ENCODE data around the gene PLEKHG2.
"Not testable (repeated sequence)": the region's sequence is repeated elsewhere in the genome, so short reads cannot be mapped to it uniquely, and the experiment has no call there.

Gene PLEKHG2, protein sequence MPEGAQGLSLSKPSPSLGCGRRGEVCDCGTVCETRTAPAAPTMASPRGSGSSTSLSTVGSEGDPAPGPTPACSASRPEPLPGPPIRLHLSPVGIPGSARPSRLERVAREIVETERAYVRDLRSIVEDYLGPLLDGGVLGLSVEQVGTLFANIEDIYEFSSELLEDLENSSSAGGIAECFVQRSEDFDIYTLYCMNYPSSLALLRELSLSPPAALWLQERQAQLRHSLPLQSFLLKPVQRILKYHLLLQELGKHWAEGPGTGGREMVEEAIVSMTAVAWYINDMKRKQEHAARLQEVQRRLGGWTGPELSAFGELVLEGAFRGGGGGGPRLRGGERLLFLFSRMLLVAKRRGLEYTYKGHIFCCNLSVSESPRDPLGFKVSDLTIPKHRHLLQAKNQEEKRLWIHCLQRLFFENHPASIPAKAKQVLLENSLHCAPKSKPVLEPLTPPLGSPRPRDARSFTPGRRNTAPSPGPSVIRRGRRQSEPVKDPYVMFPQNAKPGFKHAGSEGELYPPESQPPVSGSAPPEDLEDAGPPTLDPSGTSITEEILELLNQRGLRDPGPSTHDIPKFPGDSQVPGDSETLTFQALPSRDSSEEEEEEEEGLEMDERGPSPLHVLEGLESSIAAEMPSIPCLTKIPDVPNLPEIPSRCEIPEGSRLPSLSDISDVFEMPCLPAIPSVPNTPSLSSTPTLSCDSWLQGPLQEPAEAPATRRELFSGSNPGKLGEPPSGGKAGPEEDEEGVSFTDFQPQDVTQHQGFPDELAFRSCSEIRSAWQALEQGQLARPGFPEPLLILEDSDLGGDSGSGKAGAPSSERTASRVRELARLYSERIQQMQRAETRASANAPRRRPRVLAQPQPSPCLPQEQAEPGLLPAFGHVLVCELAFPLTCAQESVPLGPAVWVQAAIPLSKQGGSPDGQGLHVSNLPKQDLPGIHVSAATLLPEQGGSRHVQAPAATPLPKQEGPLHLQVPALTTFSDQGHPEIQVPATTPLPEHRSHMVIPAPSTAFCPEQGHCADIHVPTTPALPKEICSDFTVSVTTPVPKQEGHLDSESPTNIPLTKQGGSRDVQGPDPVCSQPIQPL (N-terminal part only)

DNA sequence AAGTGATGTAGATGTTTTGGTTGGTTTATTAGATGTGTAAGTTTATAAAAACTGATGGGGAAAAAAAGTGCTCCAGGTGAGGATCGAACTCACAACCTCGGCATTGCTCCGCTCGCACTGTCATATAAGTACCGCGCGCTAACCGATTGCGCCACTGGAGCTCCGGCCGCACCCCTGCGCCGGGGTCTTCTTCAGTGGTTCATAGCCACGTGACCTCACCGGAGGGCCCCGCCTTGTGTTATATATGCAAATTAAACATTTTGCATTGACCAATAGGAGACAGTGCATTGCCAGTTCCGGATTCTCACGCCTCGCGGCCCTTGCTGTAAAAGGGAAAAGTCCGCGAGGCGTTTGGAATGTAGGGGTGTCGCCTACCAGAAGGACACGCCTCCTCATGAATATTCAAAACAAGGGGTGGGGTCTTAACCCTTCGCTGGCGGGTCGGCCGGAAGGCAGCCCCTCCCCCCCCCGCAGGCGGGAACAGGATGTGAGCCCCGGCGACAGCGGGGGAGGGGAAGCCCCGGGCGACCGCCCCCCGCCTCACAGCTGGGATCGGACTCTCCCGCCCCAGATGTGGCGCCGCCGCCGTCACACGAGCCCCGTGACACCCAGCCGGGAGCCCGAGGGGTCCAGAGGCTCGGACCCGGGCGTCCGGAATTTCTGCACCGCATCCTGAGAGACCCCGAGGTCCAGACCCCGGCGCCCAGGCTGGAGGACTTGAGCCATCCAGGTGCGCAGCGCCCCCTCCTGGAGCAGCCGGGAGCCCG, at the start of gene PLEKHG2:
Gene PLEKHG2 (plus strand): TSS at position 570 of the 767 bp plus-strand sequence. CDS start 1,418 bp downstream, outside the sequence.
- peak; percentile 97 for DNase-seq (ENCODE audit: low read depth)

- no peak for DNase-seq (ENCODE audit: low read depth)
Observed at GRCh38 chr19:39362682-39363657, 49.5 kb upstream of the PLEKHG2 start.

- DNase-seq (ENCODE audit: low read depth): no peak
Observed at GRCh38 chr19:39363901-39364457, 48.5 kb upstream of the PLEKHG2 start.

- DNase-seq (ENCODE audit: low read depth): no peak
Observed at GRCh38 chr19:39365531-39365930, 46.9 kb upstream of the PLEKHG2 start.

GRCh38 chr19:39369200-39369599, 43.3 kb upstream of the PLEKHG2 start:
- no peak for DNase-seq (ENCODE audit: low read depth)

- no peak for DNase-seq (ENCODE audit: low read depth)
Observed at GRCh38 chr19:39370735-39371134, 41.7 kb upstream of the PLEKHG2 start.

DNA sequence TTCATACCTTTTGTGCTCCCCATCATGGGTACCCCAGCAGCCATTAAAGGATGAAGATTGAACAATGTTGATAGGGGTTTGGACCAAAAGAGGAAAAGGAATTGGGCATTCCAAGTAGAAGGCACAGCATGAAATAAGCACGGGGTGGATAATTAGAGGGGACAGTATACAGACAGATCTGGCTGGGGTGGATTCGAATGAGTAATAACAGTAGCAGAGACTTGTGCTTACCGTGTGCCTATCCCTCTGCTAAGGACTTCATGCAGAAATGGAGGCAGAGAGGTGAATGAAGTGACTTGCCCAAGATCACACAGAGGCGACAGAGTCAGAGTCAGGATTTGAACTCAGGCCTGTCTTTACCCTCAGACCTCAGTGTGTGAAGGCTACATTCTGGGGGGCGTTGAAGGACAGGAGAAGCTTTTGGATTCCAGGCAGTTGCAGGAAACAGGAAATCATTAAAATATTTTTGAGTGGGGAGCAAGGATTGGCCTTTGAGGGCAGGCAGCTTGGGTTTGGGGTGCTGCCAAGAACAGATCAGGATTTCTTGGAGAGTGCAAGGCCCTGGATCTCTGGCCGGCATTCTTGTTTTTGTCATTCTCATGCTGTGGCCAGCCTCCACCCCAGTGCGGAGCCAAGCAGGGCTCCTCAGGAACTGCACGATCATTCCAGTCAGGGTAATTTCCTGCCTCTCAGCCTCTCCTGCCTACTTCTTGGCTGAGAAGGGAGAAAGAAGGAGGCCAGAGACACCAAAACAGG, 40.2 kb upstream of the PLEKHG2 start:
- no peak for DNase-seq (ENCODE audit: low read depth)

DNA sequence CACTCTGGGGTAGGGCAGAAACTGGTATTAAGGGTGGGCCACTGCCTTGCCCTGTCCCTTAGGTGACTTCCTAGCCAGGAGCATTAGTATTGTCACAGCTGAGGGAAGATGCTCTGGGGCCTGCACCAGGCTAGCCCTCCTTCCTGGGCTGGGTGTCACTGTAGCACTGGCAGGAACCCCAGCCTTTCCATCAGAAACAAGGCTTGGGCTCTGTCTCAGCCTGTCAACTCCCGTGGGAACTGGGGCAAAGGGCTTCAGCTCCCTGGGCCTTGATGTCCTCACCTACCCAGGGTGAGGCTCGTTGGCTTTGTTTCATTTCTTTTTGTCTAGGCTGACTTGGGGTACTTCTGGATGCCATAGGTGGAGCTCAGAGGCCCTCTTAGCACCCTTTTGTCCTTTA, 39.5 kb upstream of the PLEKHG2 start:
- no peak for DNase-seq (ENCODE audit: low read depth)

DNA sequence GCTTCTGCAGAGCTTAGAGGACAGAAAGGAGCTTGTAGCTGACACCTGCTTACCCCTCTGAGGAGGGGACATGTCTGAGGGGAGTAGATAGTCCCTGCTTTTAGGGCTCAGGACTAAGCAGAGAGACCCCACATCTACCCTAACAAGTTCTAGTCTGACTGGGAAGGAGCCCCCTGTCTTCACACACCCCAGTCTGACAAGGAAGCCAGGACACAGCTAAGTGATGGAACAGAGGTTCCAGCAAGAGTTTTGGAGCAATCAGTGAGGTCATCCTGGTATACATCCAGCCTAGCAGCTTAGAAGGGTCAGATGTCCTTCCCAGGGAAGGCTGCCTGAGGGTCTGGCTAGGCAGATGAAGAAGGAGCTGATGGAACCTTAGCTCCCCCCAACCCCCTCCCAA, 36.5 kb upstream of the PLEKHG2 start:
- no peak for DNase-seq (ENCODE audit: low read depth)

DNA sequence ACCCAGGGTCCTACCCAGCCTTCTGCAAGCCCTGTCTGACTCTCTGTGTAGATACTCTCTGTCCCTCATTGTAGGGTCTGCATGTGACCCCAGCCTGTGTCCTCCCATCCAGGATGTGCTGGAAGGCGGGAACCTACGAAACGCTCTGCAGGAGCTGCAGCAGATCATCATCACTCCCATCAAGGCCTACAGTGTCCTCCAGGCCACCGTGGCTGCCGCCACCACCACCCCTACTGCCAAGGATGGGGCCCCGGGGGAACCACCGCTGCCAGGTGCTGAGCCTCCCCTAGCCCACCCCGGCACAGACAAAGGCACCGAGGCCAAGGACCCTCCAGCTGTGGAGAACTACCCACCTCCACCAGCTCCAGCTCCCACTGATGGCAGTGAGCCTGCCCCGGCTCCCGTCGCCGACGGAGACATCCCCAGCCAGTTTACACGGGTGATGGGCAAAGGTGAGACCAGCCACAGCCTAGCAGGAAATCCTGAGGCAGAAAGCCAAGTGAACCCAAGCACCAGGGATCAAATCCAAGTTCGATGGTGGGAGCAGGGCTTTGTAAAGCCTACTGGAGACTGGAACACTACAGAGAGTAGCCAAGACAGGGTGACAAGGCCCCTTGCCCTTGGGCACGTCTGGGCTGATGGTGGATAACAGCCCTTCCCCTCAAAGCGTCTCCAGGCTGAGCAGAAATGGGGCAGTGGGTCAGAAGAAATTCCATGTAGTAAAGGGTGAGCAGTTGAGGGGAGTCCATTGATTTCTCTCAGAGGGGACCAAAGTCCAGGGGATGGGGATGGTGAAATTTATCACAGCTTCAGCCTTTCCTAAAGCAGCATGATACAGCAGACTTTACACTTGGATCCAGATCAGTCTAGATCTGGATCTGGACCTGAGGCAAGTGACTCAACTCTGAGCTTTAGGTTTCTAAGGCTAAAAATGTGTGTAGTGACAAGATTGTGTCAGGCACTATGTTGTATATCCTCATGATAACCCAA, 34.8 kb upstream of the PLEKHG2 start:
- DNase-seq (ENCODE audit: low read depth): no peak

DNA sequence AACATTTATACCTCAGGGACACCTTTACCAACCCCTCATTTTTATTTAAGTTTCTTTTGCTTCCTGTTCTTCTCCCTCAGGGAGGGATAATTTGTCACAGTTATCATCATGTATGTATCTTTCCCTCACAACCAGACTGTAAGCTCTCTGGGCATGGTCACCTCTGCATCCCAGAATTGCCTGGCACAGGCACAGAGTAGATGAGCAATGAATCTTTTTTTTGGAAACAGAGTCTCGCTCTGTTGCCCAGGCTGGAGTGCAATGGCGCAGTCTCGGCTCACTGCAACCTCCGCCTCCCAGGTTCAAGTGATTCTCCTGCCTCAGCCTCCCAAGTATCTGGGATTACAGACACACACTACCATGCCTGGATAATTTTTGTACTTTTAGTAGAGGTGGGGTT, 33.1 kb upstream of the PLEKHG2 start:
- DNase-seq (ENCODE audit: low read depth): not testable (repeated sequence)

GRCh38 chr19:39379865-39380396, 32.5 kb upstream of the PLEKHG2 start:
- DNase-seq (ENCODE audit: low read depth): no peak

DNA sequence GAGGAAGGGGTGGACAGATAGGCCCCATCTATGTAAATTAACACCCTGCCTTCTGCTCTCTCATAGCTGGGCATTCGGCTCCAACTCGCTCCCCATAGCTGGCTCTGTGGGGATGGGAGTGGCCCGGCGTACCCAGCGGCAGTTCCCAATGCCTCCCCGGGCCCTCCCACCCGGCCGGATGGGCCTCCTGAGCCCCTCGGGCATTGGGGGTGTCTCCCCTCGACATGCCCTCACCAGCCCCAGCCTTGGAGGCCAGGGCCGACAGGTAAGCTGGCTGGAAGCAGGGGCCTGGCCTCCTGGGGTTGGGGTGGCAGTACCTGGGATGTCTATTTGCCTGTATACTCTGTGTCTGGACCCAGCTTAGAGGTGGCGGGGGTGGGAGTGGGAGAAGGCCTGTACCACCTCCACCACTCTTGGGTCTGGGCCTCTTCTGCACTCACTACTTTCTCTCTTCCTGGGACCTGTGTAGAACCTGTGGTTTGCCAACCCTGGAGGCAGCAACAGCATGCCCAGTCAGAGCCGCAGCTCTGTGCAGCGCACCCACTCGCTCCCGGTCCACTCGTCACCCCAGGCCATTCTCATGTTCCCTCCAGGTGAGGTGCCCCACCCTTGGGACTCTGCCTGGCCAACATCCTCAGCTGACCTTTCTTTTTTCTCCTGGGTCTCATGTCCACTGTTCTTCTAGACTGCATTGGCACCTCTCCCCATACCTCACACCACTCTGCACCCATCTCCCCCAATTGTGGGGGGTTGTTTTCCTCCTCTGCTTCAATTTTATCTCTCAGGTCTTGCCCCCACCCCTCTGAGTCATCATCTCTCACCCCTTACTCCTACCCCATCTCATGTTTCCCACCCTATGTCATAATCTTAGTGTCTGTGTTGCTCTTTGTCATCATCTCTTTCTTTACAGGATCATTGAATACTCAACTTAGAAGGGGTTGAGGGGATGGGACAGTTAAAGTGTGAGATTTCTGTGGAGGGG, 31.7 kb upstream of the PLEKHG2 start:
- DNase-seq (ENCODE audit: low read depth): no peak

DNA sequence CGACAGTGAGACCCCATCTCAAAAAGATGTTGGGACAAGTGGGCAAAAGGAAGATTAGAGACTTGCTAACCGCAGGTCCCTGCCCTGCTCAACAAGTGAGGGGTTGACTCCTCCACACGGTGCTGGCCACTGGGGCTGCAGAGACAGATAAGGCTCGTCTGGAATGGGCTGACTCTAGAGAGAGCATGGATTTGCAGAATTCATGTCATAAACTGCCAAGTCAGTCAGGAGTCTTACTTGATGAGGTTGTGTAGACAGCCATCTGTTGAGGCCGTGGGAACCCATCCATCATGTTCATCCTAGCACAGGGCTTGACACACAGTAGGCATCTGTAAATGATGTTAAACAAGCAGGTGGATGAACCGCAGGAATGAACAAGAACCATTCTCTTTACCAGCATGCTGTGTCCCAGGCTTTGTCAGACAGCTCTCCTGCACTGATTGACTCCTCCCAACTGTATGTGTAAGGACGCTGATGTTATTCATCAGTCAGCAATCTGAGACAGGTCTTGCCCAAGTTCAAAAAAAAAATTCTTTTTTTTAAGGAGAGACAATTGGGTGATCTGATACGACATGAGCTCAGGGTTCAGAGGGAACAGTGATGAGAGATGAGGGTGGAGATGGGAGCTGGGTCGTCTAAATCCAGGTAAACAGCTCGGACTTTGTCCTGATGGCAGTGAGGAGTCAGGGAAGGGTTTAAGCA, 30.4 kb upstream of the PLEKHG2 start:
- no peak for DNase-seq (ENCODE audit: low read depth)

DNA sequence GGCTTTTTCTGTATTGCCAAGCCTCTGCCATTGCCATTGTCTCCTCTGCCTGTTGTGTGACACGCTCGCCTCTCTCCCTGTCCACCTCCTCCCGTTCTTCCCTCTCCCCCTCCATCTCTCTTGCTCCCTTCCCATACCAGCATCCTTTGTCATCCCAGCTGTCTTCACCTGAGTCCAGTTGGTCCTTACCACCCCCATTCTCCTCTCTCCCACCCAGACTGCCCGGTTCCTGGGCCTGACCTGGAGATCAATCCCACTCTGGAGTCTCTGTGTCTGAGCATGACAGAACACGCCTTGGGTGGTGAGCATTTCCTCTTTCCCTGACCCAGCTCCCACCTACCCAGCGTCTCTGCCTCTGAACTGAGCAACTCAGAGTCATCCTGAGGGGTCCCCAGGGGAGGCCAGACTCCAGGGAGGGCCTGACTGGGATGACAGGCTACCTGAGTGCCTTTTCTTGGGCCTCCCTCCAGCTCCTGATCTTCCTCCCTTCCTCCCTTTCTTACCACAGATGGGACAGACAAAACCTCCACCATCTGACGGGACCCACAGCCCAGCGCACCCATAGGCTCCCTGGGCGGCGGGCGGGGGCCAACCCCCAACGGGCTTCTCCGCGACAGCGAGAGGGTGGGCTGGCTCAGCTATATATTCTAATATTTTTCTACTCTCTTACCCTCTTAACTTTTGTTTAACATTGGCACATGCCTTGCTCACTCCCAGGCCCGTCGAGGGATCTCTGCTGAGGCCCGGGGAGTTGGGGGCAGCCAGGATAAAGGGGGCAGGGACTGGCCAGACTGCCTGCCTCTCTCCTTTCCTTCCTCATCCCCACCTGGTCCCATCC, 29.3 kb upstream of the PLEKHG2 start:
- DNase-seq (ENCODE audit: low read depth): no peak
